ENCODE measurements around the gene CRMP1. TPM values are rescaled to one million over a fixed set of nuclear protein-coding genes. Genes with fewer than 3 reads are reported as not detected.

CRMP1 gene
- total and polyA plus RNA-seq, 3 donors from 2014 or later: 5.0 to 9.4 (median 8.9) TPM

- H3K9me3 ChIP-seq: no peaks in the 10 kb centered on the region
- H3K4me1 ChIP-seq: no peaks in the 10 kb centered on the region
- intact Hi-C loops (cut with DNase I; ENCODE audit: low total_unique reads): no loop called here
- 87 to 92% methylated on average over 9 of the region's 9 CpGs for WGBS, 2 donors
- no peaks in the 10 kb centered on the region for H3K27me3 ChIP-seq
- no peak overlapping the region for H3K27ac ChIP-seq
- H3K36me3 ChIP-seq (ENCODE audit: low read depth, missing control alignments): no peaks in the 10 kb centered on the region
- DNase-seq: no peak
- no peak overlapping the region for H3K4me3 ChIP-seq
- TF ChIP-seq CTCF (IDR thresholded peaks at IDR 0.05): no peak
- TF ChIP-seq POLR2A (IDR thresholded peaks at IDR 0.05): no peak
Observed at GRCh38 chr4:5877392-5877791, 15.5 kb downstream of the CRMP1 start.

DNA sequence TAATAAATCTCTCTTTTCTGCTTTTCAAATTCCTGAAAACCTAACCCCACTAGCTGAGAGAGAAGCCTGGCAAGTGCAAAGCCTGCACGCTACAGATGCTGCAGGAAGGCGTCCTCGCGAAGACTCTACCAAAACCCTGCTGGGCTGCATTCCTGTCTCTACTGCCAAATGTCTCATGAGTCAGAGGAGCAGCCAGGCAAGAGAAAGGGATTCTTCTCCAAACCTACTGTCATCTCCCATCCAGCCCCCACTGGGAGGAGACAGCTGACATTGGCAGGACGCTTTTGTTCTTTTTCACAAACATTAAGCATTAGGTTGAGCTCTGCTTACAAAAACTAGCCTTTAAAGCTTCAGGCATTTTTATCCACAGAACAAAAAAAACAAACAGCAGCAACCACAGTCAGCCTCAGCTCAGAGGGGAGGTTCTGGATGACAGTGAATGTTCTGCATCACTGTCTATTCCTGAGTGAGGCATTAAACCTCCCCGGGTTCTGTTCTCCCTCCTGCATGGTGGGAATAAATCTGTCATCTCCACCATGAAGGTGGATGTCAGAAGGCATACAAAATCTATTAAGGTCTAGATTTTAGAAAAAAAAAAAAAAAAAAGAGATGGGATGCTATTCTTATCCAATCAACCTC is 18.0 kb downstream of the CRMP1 start:
- H3K27ac ChIP-seq: no peak overlapping the region
- no peak for TF ChIP-seq POLR2A (IDR thresholded peaks at IDR 0.05)
- TF ChIP-seq CTCF (IDR thresholded peaks at IDR 0.05): no peak
- H3K36me3 ChIP-seq (ENCODE audit: low read depth, missing control alignments): no peaks in the 10 kb centered on the region
- WGBS, 2 donors: 37 to 40% methylated on average over 6 of the region's 6 CpGs
- no peaks in the 10 kb centered on the region for H3K27me3 ChIP-seq
- intact Hi-C loops (cut with DNase I; ENCODE audit: low total_unique reads): no loop called here
- no peak overlapping the region for H3K4me3 ChIP-seq
- H3K9me3 ChIP-seq: no peaks in the 10 kb centered on the region
- H3K4me1 ChIP-seq: no peaks in the 10 kb centered on the region
- DNase-seq: no peak

DNA sequence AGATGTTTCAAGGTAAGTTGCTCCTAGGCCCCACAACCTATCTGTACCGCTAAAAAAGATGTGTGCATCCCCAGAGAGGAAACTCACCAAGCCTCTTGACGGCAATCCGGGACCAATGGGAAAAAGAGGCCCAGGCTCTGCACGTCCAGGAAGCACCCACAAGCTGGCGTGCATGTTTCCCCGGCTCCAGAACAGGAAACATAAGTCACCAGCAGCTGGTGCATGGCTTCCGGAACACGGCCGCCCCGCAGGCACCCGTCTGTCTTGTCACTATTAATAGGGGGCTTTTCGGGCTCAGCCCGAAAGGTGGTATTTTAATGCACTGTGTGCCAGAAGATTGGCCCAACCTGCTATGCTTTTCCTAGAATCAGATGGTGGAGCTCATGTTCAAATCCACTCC is 22.2 kb downstream of the CRMP1 start:
- Histone ChIP-seq H3K4me1 (no peaks in the 10 kb centered on the region), H3K4me3 (no peak overlapping the region), H3K27ac (no peak overlapping the region), H3K27me3 (no peaks in the 10 kb centered on the region), H3K9me3 (no peaks in the 10 kb centered on the region), H3K36me3 (ENCODE audit: low read depth, missing control alignments) (no peaks in the 10 kb centered on the region)
- 82% methylated on average over 13 of the region's 13 CpGs for WGBS, 2 donors
- no peak for DNase-seq
- intact Hi-C loops (cut with DNase I; ENCODE audit: low total_unique reads): no loop called here
- TF ChIP-seq CTCF (IDR thresholded peaks at IDR 0.05): no peak
- TF ChIP-seq POLR2A (IDR thresholded peaks at IDR 0.05): no peak

DNA sequence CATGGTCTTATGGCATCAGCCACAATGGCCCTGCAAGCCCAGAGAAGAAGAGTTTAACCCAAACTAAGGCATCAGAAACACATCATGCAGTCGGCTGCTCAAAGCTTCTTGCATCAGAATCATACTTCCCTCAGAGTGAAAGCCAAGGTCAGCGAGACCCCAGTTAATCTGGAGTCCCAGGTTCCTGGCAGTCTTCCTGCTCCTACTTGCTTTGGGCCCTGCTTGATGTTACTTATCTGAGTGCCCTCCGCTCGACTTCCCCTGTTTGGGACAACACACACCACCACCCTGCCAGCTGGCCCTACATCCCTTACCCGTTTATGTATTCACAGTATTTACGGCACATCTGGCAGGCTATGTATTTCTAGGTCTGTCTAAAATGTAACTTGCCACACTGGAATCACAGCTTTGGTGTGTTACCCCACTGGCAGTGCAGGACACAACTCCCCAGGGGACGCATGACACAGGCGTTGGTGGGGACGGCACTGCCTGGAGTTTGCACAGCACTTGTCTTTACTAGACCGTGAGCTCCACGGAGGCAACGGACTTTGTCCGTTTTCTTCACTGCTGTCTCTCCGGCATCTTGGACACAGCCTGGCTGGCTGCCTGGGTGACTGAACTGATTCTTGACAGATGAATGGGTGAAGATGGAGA is 22.8 kb downstream of the CRMP1 start:
- Histone ChIP-seq H3K27ac (no peak overlapping the region), H3K9me3 (no peaks in the 10 kb centered on the region), H3K4me1 (no peaks in the 10 kb centered on the region), H3K4me3 (no peak overlapping the region), H3K36me3 (ENCODE audit: low read depth, missing control alignments) (no peaks in the 10 kb centered on the region), H3K27me3 (no peaks in the 10 kb centered on the region)
- TF ChIP-seq POLR2A (IDR thresholded peaks at IDR 0.05) (no peak), CTCF (IDR thresholded peaks at IDR 0.05) (no peak)
- intact Hi-C loops (cut with DNase I; ENCODE audit: low total_unique reads): no loop called here
- DNase-seq: no peak
- 74 to 79% methylated on average over 11 to 14 of the region's 14 CpGs for WGBS, 2 donors

DNA sequence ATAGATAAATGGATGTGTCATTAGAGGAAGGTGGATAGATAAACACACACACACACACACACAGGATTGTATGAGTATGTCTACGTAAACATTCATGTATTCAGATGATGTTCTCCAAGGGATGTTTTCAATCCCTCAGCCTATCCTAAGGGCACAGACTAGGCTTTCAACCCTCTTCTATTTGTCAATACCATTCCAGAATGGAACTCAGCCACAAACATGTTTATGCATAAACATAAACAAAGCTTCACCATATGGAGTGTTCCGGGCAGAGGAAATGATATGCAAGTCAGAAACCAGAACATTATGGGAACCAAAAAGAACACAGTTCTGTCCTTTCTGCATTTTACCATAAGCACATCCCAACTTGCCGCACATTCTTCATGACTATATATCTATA is 25.0 kb downstream of the CRMP1 start:
- H3K36me3 ChIP-seq (ENCODE audit: low read depth, missing control alignments): no peaks in the 10 kb centered on the region
- no peak overlapping the region for H3K4me3 ChIP-seq
- no peak overlapping the region for H3K27ac ChIP-seq
- H3K4me1 ChIP-seq: no peaks in the 10 kb centered on the region
- no peak for TF ChIP-seq CTCF (IDR thresholded peaks at IDR 0.05)
- TF ChIP-seq POLR2A (IDR thresholded peaks at IDR 0.05): no peak
- no peaks in the 10 kb centered on the region for H3K9me3 ChIP-seq
- 89 to 94% methylated on average over 3 of the region's 3 CpGs for WGBS, 2 donors
- intact Hi-C loops (cut with DNase I; ENCODE audit: low total_unique reads): no loop called here
- H3K27me3 ChIP-seq: no peaks in the 10 kb centered on the region
- no peak for DNase-seq
